H54 (cell line): ENCODE measurements around the gene BCAS3.
"Not testable (repeated sequence)": the region's sequence is repeated elsewhere in the genome, so short reads cannot be mapped to it uniquely, and the experiment has no call there.

ENCODE experiments used
- DNase-seq: peaks from one replicate; pipeline ENCODE4 v3.0.0; 2011; ENCODE audit warnings: low spot score, mixed read lengths; ENCODE audit not compliant: insufficient read length
- FAIRE-seq: peaks from 3 replicates; lab custom pipeline; 2011; peaks lifted over from hg19 to GRCh38; lab: Jason Lieb, UNC
- POLR2A ChIP-seq: IDR thresholded peaks from 2 replicates; pipeline ENCODE4 v1.6.1; 2011; ENCODE audit warnings: low read depth, mild to moderate bottlenecking, low read length

Gene BCAS3

DNA sequence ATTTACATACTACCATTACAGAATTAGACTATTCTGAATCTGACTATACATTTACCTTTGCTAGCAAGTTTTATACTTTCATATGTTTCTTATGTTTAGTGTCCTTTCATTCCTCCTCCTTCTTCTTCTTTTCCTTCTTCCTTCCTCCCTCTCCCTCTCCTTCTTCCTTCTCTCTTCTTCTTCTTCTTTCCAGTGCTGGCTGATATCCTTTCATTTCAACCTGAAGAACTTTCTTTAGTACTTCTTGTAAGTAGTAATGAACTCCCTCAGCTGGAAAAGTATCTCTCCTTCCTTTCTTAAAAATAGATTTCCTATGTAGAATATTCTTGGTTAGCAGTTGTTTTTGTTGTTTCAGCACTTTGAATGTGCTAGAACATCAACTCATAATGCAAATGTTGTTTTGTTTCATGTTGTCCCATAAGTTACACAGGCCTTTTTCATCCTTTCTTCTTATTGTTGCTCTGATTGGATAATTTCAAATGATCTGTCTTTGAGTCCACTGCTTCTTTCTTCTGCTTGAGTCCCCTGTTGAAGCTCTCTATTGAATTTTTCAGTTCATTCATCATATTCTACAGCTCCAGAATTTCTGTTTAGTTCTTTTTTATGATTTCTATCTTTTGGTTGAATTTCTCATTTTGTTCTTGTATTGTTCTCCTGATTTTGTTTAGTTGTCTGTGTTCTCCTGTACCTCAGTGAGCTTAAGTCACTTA is 759.5 kb downstream of the BCAS3 start:
- no peak for TF ChIP-seq POLR2A
- DNase-seq (no peak), FAIRE-seq (no peak)

DNA sequence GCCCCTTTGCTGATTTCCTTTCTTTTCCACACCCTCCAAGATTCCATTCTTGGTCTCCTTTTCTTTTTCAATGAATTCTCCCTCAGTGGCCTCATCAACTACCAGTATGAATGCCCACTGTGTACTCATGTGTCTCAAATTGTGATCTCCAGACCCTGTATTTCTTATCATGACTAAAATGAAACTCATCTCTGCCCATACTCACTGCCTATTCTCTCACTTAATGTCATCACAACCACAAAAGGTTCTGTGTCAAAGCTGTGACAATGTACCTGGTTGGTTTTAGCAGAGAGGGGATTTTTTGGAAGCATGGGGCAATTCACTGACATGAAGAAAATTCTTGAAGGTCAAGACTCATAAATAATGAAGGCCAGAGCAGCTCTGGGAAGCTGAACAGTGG is 763.0 kb downstream of the BCAS3 start:
- TF ChIP-seq POLR2A = no peak
- DNase-seq = no peak
- FAIRE-seq = no peak

DNA sequence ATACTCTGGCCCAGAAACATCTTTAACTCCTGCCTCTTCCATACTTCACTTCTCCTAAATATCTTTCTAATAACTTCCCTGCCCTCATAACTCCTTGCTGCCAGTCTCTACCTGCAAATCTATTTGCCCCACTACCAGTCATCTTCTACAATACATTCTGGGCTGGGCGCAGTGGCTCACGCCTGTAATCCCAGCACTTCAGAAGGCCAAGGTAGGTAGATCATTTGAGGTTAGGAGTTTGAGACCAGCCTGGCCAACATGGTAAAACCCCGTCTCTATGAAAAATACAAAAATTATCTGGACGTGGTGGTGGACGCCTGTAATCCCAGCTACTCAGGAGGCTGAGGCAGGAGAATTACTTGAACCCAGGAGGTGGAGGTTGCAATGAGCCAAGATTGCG is 763.9 kb downstream of the BCAS3 start:
- not testable (repeated sequence) for DNase-seq, FAIRE-seq

DNA sequence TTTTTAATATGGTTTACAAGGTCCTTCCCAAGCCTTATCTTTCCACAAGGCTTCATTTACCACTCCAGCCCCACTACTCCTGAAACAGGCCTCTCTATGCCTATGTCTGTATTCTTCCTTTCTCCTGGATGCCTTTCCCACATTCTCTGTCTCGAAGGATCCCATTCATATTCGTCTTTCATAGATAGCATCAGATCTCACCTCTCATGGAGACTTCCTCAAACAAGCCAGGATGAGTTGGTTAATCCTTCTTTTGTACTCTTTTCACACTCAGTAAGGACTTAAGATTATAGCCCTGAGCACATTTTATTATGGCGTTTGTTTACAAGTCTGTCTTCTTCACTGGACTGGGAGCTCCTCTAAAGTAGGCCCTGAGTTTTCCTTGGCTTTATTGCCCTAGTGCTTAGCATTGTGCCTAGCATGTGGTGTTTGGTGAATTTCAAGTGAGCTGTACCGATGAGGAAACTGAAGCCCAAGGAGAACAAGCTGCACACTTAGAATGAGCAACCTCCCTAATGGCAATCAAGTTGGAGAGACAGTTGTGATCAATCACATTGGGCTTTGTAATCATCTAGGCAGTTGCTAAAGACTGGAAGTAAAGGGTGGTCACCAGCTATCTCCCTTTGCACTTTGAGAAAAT is 764.6 kb downstream of the BCAS3 start:
- FAIRE-seq (no peak), DNase-seq (no peak)
- TF ChIP-seq POLR2A = no peak
